GM12801 (cell line): ENCODE results near the gene MAGI2.

Experiments used
- TF ChIP-seq, protein P1 (sequence below): IDR thresholded peaks from one replicate; pipeline ENCODE4 v1.5.1; 2011; ENCODE audit warnings: control low read depth; ENCODE audit not compliant: insufficient read length; ENCODE audit errors: extremely low read depth

Gene MAGI2

GRCh38 chr7:78125884-78126283 lies 1327.6 kb downstream of the MAGI2 start:
- TF ChIP-seq, protein P1, sequence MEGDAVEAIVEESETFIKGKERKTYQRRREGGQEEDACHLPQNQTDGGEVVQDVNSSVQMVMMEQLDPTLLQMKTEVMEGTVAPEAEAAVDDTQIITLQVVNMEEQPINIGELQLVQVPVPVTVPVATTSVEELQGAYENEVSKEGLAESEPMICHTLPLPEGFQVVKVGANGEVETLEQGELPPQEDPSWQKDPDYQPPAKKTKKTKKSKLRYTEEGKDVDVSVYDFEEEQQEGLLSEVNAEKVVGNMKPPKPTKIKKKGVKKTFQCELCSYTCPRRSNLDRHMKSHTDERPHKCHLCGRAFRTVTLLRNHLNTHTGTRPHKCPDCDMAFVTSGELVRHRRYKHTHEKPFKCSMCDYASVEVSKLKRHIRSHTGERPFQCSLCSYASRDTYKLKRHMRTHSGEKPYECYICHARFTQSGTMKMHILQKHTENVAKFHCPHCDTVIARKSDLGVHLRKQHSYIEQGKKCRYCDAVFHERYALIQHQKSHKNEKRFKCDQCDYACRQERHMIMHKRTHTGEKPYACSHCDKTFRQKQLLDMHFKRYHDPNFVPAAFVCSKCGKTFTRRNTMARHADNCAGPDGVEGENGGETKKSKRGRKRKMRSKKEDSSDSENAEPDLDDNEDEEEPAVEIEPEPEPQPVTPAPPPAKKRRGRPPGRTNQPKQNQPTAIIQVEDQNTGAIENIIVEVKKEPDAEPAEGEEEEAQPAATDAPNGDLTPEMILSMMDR = no peak

- TF ChIP-seq, protein P1 = no peak
These were observed 1329.3 kb downstream of the MAGI2 start for GRCh38 chr7:78124216-78124615.

DNA sequence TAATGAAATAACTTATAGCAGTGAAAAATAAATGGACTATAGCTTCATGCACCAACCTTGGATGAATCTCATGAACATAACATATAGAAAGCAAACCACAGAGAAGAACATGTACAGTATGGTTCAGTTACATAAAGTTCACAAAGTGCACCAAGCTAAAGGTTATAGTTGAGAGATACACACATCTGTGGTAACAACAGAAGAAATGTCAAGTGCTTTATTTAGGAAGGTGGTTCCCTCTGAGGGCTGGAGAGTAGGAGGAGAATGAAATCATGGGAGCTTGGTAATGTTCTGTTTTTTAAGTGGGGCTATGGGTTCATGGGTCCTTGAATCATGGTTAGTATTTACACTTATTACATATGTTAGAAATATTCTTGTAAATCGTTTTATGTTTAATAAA lies 1331.6 kb downstream of the MAGI2 start:
- TF ChIP-seq, protein P1 = no peak

- TF ChIP-seq, protein P1 = no peak
These were observed 1335.0 kb downstream of the MAGI2 start for GRCh38 chr7:78118470-78118869.

GRCh38 chr7:78115876-78116275 lies 1337.6 kb downstream of the MAGI2 start:
- TF ChIP-seq, protein P1 = no peak

DNA sequence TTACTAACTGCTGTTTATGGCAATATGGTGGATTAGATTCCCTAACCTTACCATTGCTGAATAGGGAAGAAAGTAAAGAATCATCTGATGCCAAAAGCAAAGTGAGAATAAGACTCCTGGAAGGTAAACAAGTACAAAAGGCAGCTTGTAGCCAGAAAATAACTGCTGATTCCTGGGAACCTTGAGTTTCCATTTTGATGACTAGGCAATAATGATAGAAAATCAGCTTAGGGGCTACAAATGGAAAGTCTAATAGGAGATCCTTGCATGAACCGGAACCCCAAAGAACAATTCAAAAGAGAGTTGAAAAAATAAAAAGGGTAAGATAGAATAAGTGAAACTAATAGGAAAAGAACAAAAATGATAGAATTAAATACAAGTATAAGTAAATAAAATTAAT lies 1338.5 kb downstream of the MAGI2 start:
- TF ChIP-seq, protein P1 = no peak

DNA sequence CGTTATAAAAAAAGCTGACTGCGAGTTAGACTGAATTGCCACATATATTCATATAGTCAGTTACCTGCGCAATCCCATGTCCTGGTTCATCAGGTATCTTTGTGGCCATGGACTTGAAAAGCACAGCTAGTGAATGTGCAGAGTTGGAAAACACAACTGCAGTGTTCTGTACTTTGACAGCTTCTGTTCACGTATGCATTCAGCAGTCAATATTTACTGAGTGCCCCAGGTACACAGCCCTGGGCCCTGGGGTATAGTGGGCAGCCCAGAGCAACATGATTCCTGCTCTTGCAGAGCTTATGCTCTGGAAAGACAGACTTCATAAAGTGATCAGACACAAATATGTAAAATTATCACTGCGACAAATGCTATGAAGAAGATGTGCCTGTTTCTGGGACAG lies 1341.0 kb downstream of the MAGI2 start:
- TF ChIP-seq, protein P1 = no peak

DNA sequence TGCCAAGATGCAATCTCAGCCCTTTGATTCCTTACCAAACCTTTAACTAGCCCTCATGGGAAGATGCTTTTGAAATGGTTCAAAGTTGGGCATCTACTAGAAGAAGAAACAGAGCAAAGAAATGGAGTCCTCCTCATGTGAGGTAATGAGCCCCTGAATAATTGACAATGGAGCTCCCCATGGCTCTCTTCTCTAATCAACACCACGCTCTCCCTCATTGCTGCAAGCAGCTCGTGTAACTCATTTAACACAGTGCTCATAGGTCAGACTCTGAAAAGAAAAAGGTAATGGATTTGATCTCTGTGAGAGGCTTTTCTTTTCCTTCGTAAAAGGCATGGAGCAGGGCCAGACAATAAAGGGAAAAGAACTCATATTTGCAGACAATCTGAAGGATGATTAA lies 1342.1 kb downstream of the MAGI2 start:
- TF ChIP-seq, protein P1 = no peak
